ENCODE results near the gene KCNK15.

KCNK15 gene

DNA sequence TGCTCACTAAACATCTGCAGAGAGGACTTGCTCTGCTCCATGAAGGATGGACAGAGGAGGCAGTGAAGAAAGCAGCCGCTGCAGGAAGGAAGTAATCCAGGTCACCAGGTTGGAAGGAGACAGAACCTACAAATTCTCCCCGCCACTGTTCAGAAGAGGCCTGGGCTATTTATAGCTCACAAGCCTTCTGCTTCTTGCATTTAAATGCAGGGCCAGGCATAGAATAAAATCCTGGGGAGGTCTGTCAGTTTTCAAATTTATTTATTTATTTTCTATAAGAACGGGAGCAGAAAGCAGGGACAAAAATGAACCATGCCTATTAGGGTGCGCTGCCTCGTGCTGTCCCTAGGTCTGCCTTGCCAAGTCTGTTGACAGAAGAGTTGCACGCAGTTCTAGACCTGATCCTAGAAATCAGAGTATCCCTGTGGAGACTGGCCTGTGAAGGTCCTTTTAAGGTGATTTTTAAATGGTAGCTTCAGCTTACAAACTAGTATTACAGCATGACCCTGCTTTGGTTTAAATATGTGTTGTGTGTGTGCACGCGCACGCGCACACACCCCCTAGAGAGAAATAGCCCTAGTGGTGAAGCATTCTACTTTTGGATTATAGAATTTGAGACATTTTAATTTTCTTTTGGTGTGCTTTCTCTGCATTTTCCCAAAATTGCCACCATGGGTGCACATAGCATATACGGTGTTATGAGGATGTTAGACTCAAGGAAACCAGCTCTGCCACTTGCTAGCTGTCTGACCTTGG is 45.2 kb downstream of the KCNK15 start:
- no peak for DNase-seq (ENCODE audit: low spot score)

DNA sequence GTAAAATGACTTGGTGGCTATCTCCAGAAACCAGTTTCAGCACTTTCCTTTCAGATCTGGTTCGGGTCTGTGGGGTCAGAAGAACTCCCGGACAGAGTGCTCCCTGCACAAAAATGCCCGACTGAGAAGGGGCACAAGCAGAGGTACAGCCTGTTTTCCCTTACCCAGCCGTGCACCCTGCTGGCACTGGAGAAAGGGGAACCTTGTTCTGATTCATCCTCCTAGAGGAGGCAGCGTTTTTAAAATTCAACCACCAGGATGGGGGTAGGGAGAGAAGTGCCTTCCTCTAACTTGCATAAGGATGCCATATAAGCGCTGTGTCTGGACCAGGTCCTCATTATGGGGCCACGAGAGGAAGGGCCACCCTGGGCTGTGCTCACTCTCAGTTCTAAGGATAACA is 47.1 kb downstream of the KCNK15 start:
- DNase-seq (ENCODE audit: low spot score), result no peak

DNA sequence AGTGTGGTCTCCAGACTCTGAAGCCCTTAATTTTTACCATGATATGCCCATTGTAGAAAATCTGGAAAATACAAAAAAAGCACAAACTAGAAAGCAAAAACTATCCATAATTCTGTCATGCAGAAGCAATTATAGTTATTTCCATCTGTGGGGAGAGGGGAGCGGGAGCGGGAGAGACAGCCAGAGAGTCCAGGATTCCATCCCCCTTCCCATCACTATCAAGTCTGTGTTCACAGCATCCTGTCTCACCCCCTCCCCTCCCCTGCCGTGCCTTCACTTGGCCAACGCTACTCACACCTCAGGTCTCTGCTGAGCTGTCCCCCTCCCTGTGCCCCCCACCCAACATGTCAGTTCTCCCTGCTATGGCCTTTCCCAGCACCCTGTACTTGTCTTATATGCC is 50.2 kb downstream of the KCNK15 start:
- no peak for DNase-seq (ENCODE audit: low spot score)

DNA sequence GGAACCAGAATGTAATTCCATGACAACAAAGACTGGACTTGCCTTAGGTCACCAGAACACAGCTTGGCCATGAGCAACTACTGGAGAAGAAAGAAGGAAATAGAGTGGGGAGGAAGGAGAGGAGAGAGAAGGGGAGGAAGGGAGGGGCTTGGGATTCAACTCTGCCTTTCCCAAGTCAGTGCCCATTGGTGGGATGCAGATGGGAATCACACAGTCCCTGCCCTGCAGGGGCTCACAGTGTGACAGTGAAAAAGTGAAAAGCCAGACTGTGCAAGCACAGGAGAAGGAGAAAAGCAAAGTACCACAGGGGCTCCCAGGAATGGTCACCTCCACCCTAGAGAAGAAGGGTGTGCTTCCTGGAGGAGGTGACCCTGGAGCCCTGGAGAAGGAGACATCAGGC is 50.6 kb downstream of the KCNK15 start:
- DNase-seq (ENCODE audit: low spot score), result no peak

DNA sequence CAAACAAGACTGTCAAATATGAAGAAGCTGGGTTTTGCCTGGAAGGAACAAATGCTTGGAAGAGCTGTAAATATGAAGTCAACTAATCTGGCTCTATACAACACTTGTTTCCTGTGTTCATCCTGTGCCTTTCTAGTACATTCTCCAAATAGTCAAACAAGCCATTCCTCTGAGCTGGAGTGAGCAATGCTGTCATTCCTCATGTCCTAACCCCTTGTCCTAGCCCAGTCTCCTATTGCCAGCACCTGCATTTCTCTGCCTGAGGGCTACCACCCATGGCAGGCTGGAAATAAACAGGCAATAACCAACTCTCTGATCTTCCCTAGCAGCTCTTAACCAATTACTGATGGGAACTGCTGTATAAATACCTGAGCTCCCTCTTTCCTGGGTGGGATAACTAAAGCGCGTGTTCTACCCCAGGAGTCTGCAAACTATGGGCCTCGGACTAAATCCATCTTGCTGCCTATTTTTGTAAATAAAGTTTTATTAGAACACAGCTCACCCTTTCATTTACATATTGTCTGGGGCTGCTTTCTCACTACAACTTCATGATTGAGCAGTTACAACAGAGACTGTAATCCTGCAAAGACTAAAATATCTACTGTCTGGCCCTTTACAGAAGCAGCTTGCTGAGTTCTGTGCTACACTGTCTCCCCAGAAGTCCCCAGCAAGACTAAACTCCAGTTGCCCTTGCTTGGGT is 51.2 kb downstream of the KCNK15 start:
- no peak for DNase-seq (ENCODE audit: low spot score)

DNA sequence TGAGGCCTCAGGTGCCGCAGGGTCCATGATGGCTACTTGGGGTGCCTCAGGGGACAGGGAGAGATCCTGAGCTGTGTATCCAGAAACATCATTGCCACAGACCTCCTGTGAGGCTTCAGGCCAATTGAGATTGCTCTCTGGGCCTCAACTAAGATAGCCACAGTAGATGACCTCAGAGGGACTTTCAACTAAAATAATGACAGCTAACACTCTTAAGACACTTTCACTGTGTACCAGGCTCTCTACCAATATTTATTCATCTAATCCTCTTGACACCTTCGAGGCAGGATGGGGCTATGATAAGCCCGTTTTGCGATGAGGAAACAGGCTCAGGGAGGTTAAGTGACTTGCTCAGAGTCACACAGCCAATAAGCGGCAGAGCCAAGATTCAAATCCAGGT is 54.0 kb downstream of the KCNK15 start:
- DNase-seq (ENCODE audit: low spot score), result no peak

DNA sequence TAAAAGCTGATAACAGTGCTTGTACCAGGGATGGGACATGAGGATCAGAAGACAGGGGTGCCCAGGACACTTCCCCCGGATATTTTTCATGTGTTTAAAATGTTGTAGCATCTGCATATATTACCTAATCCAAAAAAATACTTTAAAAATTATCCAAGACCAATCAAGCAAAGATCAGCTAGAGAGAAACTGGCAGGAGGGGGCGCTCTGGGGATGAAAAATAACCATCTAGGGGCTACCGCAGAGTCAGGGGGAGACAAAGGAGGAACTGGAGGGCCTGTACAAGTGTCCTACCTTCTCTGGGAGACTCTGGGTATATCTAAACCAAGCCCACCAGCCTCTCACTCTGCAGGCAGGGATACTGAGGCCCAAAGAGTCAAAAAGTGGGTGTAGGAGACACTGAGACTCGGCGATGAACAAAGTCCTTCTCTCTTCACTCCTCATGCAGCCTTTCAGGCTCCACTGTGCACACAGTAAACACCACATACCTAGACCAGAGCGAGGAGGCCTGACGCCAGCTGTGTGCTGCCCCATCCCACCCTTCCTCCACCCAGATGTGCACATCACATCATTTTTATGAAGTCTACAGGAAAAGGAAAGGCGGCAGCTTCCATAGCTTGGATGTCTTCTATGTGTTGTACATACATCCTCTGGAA is 54.9 kb downstream of the KCNK15 start:
- no peak for DNase-seq (ENCODE audit: low spot score)
